Gastroesophageal sphincter (tissue), 4 donors: Measurements from ENCODE around the gene TRIM7. TPM values are rescaled to one million over a fixed set of nuclear protein-coding genes. Genes with fewer than 3 reads are reported as not detected.

Experiments
- ATAC-seq: fragments of 150-250 bp; one replicate; pipeline ENCODE4 v1.9.1; 2016; ENCODE audit warnings: mild to moderate bottlenecking, moderate library complexity
- H3K27ac ChIP-seq, 4 donors: fragments of 200-600 bp; sonication (generic) in 3 of 4; 1 replicate in 3 of 4; 2 replicates in 1 of 4; pipeline ENCODE4 v1.5.1; 2016 to 2019
- H3K27me3 ChIP-seq: fragments of 200-600 bp; sonication (generic); one replicate; pipeline ENCODE4 v1.5.1; 2019
- H3K36me3 ChIP-seq, 2 donors: fragments of 200-600 bp; sonication (generic); one replicate each; pipeline ENCODE4 v1.5.1; 2019; ENCODE audit warnings: control low read depth in 1 of 2
- H3K4me1 ChIP-seq, 3 donors: fragments of 200-600 bp; sonication (generic); 1 replicate in 2 of 3; 2 replicates in 1 of 3; pipeline ENCODE4 v1.5.1; 2016 to 2019; ENCODE audit warnings: control low read depth in 2 of 3
- H3K4me3 ChIP-seq, 2 donors: fragments of 200-600 bp; sonication (generic); one replicate each; pipeline ENCODE4 v1.5.1; 2019; ENCODE audit warnings: mild to moderate bottlenecking in 1 of 2, moderate library complexity in 1 of 2
- H3K9me3 ChIP-seq, 3 donors: fragments of 200-600 bp; sonication (generic); one replicate each; pipeline ENCODE4 v1.5.1; 2017 to 2019; ENCODE audit warnings: control low read depth in 2 of 3
- CTCF ChIP-seq, 4 experiments: fragments of 200-600 bp in 2 of 4; fragments of 450-650 bp in 2 of 4; sonication (generic) in 1 of 4; IDR thresholded peaks; one replicate each; pipeline ENCODE4 v1.5.1; 2017 to 2019; ENCODE audit warnings: antibody characterized with exemption in 4 of 4, mild to moderate bottlenecking in 2 of 4, moderate library complexity in 2 of 4
- EP300 ChIP-seq: sonication (generic); formaldehyde crosslinking; IDR thresholded peaks from one replicate; pipeline ENCODE4 v1.6.1; 2017; ENCODE audit warnings: antibody characterized with exemption, mild to moderate bottlenecking
- POLR2A ChIP-seq, 2 donors: fragments of 450-650 bp; IDR thresholded peaks; one replicate each; pipeline ENCODE4 v1.6.1; 2017; ENCODE audit warnings: antibody characterized with exemption in 2 of 2, mild to moderate bottlenecking in 2 of 2, moderate library complexity in 1 of 2
- POLR2AphosphoS5 ChIP-seq: sonication (generic); formaldehyde crosslinking; IDR thresholded peaks from one replicate; pipeline ENCODE4 v1.6.1; 2017; ENCODE audit warnings: antibody characterized with exemption
- WGBS, 2 donors: methylation state at CpG; one replicate each; pipeline ENCODE4 v1.1.5; 2018; ENCODE audit warnings: low coverage in 1 of 2; 5-methylcytosine and 5-hydroxymethylcytosine counted together
- total RNA-seq, 4 donors: library from RNA; depleted of rRNA; stranded (reverse); fragments of >200 nt; gene quantifications; one replicate each; pipeline ENCODE4 v1.1.0, GENCODE V29; 2016

Gene TRIM7
- total RNA-seq, 4 donors from 2014 or later: 3.0 to 11.0 (median 4.7) TPM

- Histone ChIP-seq H3K27ac (peak overlapping the region in 3 of 4 donors; percentile 89 to 90 (median 90)), H3K36me3 (no peaks in the 10 kb centered on the region), H3K4me3 (peak overlapping the region in 1 of 2 donors; percentile 78), H3K4me1 (peaks cover 0 to 42% (median 14%) of the 10 kb centered on the region in 3 donors), H3K9me3 (no peaks in the 10 kb centered on the region), H3K27me3 (no peaks in the 10 kb centered on the region)
- no peak for TF ChIP-seq CTCF (IDR thresholded peaks at IDR 0.05)
- no peak for TF ChIP-seq EP300
- TF ChIP-seq POLR2AphosphoS5: no peak
- TF ChIP-seq POLR2A (IDR thresholded peaks at IDR 0.05): no peak
- WGBS, 2 donors: 72 to 100% methylated on average over 6 of the region's 11 CpGs
- ATAC-seq: no peak
Observed at GRCh38 chr5:181203093-181203711, 1.8 kb downstream of the TRIM7 start.

- H3K4me3 ChIP-seq: no peak overlapping the region
- no peak overlapping the region for H3K27ac ChIP-seq
- no peak for ATAC-seq
- no peaks in the 10 kb centered on the region for H3K9me3 ChIP-seq
- TF ChIP-seq POLR2AphosphoS5 (no peak), EP300 (no peak), POLR2A (IDR thresholded peaks at IDR 0.05) (no peak), CTCF (IDR thresholded peaks at IDR 0.05) (no peak)
- 60 to 90% methylated on average over 1 to 2 of the region's 4 CpGs for WGBS, 2 donors
- H3K4me1 ChIP-seq: peaks cover 0 to 27% (median 8%) of the 10 kb centered on the region in 3 donors
- no peaks in the 10 kb centered on the region for H3K36me3 ChIP-seq
- H3K27me3 ChIP-seq: no peaks in the 10 kb centered on the region
Observed at GRCh38 chr5:181200816-181201215, 4.2 kb downstream of the TRIM7 start.

- 80 to 88% methylated on average over 6 to 10 of the region's 12 CpGs for whole genome bisulfite sequencing, 2 donors
- TF ChIP-seq CTCF (IDR thresholded peaks at IDR 0.05): no peak
- TF ChIP-seq EP300: no peak
- TF ChIP-seq POLR2A (IDR thresholded peaks at IDR 0.05): no peak
- no peak overlapping the region for H3K27ac ChIP-seq
- H3K27me3 ChIP-seq: no peaks in the 10 kb centered on the region
- H3K9me3 ChIP-seq: no peaks in the 10 kb centered on the region
- ATAC-seq: no peak
- no peaks in the 10 kb centered on the region for H3K36me3 ChIP-seq
- H3K4me1 ChIP-seq: peaks cover 0 to 19% (median under 1%) of the 10 kb centered on the region in 3 donors
- no peak overlapping the region for H3K4me3 ChIP-seq
Observed at GRCh38 chr5:181199881-181200638, 4.9 kb downstream of the TRIM7 start.

GRCh38 chr5:181198905-181199519 lies 6.0 kb downstream of the TRIM7 start:
- no peak for TF ChIP-seq POLR2AphosphoS5
- TF ChIP-seq CTCF (IDR thresholded peaks at IDR 0.05): no peak
- TF ChIP-seq EP300: no peak
- TF ChIP-seq POLR2A (IDR thresholded peaks at IDR 0.05): no peak
- no peak for ATAC-seq
- WGBS, 2 donors: 66 to 80% methylated on average over 1 to 7 of the region's 9 CpGs
- Histone ChIP-seq H3K27ac (no peak overlapping the region), H3K9me3 (no peaks in the 10 kb centered on the region), H3K4me1 (peaks cover 0 to 12% (median 0%) of the 10 kb centered on the region in 3 donors), H3K27me3 (no peaks in the 10 kb centered on the region), H3K36me3 (no peaks in the 10 kb centered on the region), H3K4me3 (no peak overlapping the region)
